CD14-positive monocyte (primary cell): ENCODE data around the gene NBPF26. TPM values are rescaled to one million over a fixed set of nuclear protein-coding genes. Genes with fewer than 3 reads are reported as not detected.
"Not testable (repeated sequence)": the region's sequence is repeated elsewhere in the genome, so short reads cannot be mapped to it uniquely, and the experiment has no call there.

Experiments
- DNase-seq, 3 donors: peaks; one replicate each; pipeline ENCODE4 v3.0.0-alpha.2; 2011 to 2022
- H2AFZ ChIP-seq: 2 replicates; pipeline ENCODE4 v1.6.0; 2012; ENCODE audit warnings: mild to moderate bottlenecking, low read depth, low read length, inconsistent platforms; ENCODE audit not compliant: insufficient read depth, poor library complexity, severe bottlenecking
- H3K27ac ChIP-seq, 2 donors: 1 replicate in 1 of 2; 2 replicates in 1 of 2; pipeline ENCODE4 v1.5.1; 2012 to 2013; ENCODE audit warnings: low read length in 2 of 2, control low read depth in 1 of 2, inconsistent platforms in 1 of 2, low read depth in 1 of 2, mild to moderate bottlenecking in 1 of 2
- H3K27me3 ChIP-seq, 2 donors: one replicate each; pipeline versions ENCODE4 v1.6.0 to v1.6.1; 2011 to 2013; ENCODE audit warnings: low read length in 2 of 2; ENCODE audit not compliant: control insufficient read depth in 2 of 2, insufficient read depth in 2 of 2
- H3K36me3 ChIP-seq, 2 donors: replicated peaks in 1 of 2; 1 replicate in 1 of 2; 2 replicates in 1 of 2; pipeline versions ENCODE4 v1.5.1 to v1.6.1; 2012 to 2013; ENCODE audit warnings: low read length in 2 of 2, control low read depth in 1 of 2, inconsistent platforms in 1 of 2, mild to moderate bottlenecking in 1 of 2; ENCODE audit not compliant: insufficient read depth in 2 of 2, control insufficient read depth in 1 of 2
- H3K4me1 ChIP-seq, 2 donors: 1 replicate in 1 of 2; 2 replicates in 1 of 2; pipeline versions ENCODE4 v1.5.1 to v1.6.1; 2012 to 2013; ENCODE audit warnings: low read length in 2 of 2, control low read depth in 1 of 2, inconsistent platforms in 1 of 2, mild to moderate bottlenecking in 1 of 2, moderate library complexity in 1 of 2; ENCODE audit not compliant: insufficient read depth in 2 of 2, control insufficient read depth in 1 of 2
- H3K4me2 ChIP-seq: replicated peaks from 2 replicates; pipeline ENCODE3; 2012; ENCODE audit warnings: low read length, moderate library complexity, mild to moderate bottlenecking; ENCODE audit not compliant: poor library complexity, severe bottlenecking; ENCODE audit errors: extremely low read depth
- H3K4me3 ChIP-seq, 3 experiments: fragments of 200-600 bp in 1 of 3; sonication (generic) in 1 of 3; replicated peaks in 1 of 3; 1 replicate in 2 of 3; 2 replicates in 1 of 3; pipeline ENCODE4 v1.5.1; 2011 to 2013; ENCODE audit warnings: low read length in 3 of 3, mild to moderate bottlenecking in 3 of 3, control low read depth in 2 of 3, low read depth in 2 of 3, inconsistent platforms in 1 of 3, moderate library complexity in 1 of 3
- H3K79me2 ChIP-seq: 2 replicates; pipeline ENCODE4 v1.6.0; 2012; ENCODE audit warnings: mild to moderate bottlenecking, control low read depth, inconsistent platforms, low read length, moderate library complexity; ENCODE audit not compliant: insufficient read depth
- H3K9ac ChIP-seq: 2 replicates; pipeline ENCODE4 v1.6.0; 2017; ENCODE audit warnings: low read length, mild to moderate bottlenecking; ENCODE audit not compliant: insufficient read depth, poor library complexity, severe bottlenecking
- H3K9me3 ChIP-seq, 2 donors: replicated peaks in 1 of 2; 1 replicate in 1 of 2; 2 replicates in 1 of 2; pipeline versions ENCODE4 v1.5.1 to v1.6.1; 2012 to 2013; ENCODE audit warnings: low read length in 2 of 2, control low read depth in 1 of 2; ENCODE audit not compliant: control insufficient read depth in 1 of 2, insufficient read depth in 1 of 2
- H4K20me1 ChIP-seq: 2 replicates; pipeline ENCODE4 v1.6.0; 2012; ENCODE audit warnings: mild to moderate bottlenecking, low read length, control low read depth, moderate library complexity; ENCODE audit not compliant: insufficient read depth
- H3K27ac Mint-ChIP-seq, 7 donors: one replicate each; pipeline ENCODE4 v1.8.0; 2020; ENCODE audit warnings: mild to moderate bottlenecking in 7 of 7, mixed read lengths in 7 of 7, moderate library complexity in 6 of 7, inconsistent platforms in 2 of 7
- H3K27me3 Mint-ChIP-seq, 3 donors: one replicate each; pipeline ENCODE4 v1.8.0; 2021 to 2022; ENCODE audit warnings: low read depth in 3 of 3, mild to moderate bottlenecking in 3 of 3, mixed read lengths in 3 of 3, moderate library complexity in 3 of 3, inconsistent platforms in 1 of 3
- H3K36me3 Mint-ChIP-seq, 2 donors: one replicate each; pipeline ENCODE4 v1.8.0; 2020; ENCODE audit warnings: mixed read lengths in 2 of 2, inconsistent platforms in 1 of 2, mild to moderate bottlenecking in 1 of 2
- H3K4me1 Mint-ChIP-seq: one replicate; pipeline ENCODE4 v1.8.0; 2020; ENCODE audit warnings: mild to moderate bottlenecking, mixed read lengths
- H3K4me3 Mint-ChIP-seq, 2 donors: one replicate each; pipeline ENCODE4 v1.8.0; 2020; ENCODE audit warnings: mild to moderate bottlenecking in 2 of 2, mixed read lengths in 2 of 2, moderate library complexity in 1 of 2
- H3K9me3 Mint-ChIP-seq, 7 donors: one replicate each; pipeline ENCODE4 v1.8.0; 2020 to 2022; ENCODE audit warnings: mixed read lengths in 7 of 7, mild to moderate bottlenecking in 6 of 7, moderate library complexity in 6 of 7, inconsistent platforms in 2 of 7
- WGBS: methylation state at CpG from one replicate; pipeline ENCODE4 v1.1.5; 2013; ENCODE audit warnings: missing lambda C conversion rate; ENCODE audit not compliant: insufficient coverage; 5-methylcytosine and 5-hydroxymethylcytosine counted together
- intact Hi-C, 2 donors: fragments of 100-400 bp; cut with micrococcal nuclease; formaldehyde crosslinking; loops; one replicate each; pipeline versions ENCODE4 v1.15.0 to v1.15.1; 2023
- polyA minus RNA-seq: library from RNA; depleted of rRNA, polyadenylated mRNA; stranded (reverse); fragments of >200 nt; gene quantifications from 2 replicates; pipeline ENCODE4 v1.2.3, GENCODE V29; 2012
- polyA plus RNA-seq, 3 donors: library from polyadenylated mRNA; depleted of rRNA in 1 of 3; unstranded in 2 of 3; stranded (reverse) in 1 of 3; fragments of 300-500 nt in 2 of 3; fragments of >200 nt in 1 of 3; fragmentation: Illumina TruSeq in 2 of 3; gene quantifications; 1 replicate in 2 of 3; 2 replicates in 1 of 3; pipeline ENCODE4 v1.2.3, GENCODE V29; 2012 to 2021
- total RNA-seq, 12 experiments: library from RNA in 1 of 12; stranded (reverse) in 1 of 12; fragments of 120-200 nt in 1 of 12; gene quantifications; one replicate each; pipeline ENCODE4 v1.2.4 and lab custom pipeline; 2013 to 2026; ENCODE audit warnings: mixed read lengths in 6 of 12, inconsistent platforms in 1 of 12

The NBPF26 gene
- 39.2 TPM for total RNA-seq (2013)
- polyA plus RNA-seq = 10 to 100 TPM in 1 of 3 donors, 1 to 10 TPM in 2; 6.0 to 37.1 (median 8.5) TPM
- polyA minus RNA-seq = 29.1 and 29.5 TPM in 2 replicates
- 51.5 to 172 (median 80.2) reads per million in 11 experiments for total RNA-seq (lab: John Stamatoyannopoulos, UW)

- H3K9ac ChIP-seq = peak within 1 kb of the TSS; percentile 66
- H3K4me1 Mint-ChIP-seq, H4K20me1 ChIP-seq, H3K27me3 Mint-ChIP-seq, H3K36me3 ChIP-seq, H3K27me3 ChIP-seq, H3K4me1 ChIP-seq, H3K79me2 ChIP-seq, H3K36me3 Mint-ChIP-seq, H3K9me3 ChIP-seq, intact Hi-C loops, H3K9me3 Mint-ChIP-seq, H2AFZ ChIP-seq, H3K4me2 ChIP-seq: not testable (repeated sequence)
- peak; percentile 43 to 83 (median 49) for DNase-seq
- Mint-ChIP-seq H3K27ac (peak within 1 kb of the TSS in 5 of 7 donors; percentile 41 to 84 (median 68)), H3K4me3 (peak within 1 kb of the TSS; percentile 75 to 77)
- peak within 1 kb of the TSS in 1 of 2 donors; percentile 58 for H3K27ac ChIP-seq
- 0% methylated on average over 9 of the region's 74 CpGs for WGBS
- peak within 1 kb of the TSS; percentile 36 to 81 (median 69) for H3K4me3 ChIP-seq
Measured at GRCh38 chr1:120723715-120724402, at the start of gene NBPF26. TSS of gene NBPF26 (plus strand) at chr1:120723945.

GRCh38 chr1:120680106-120680819, 43.5 kb upstream of the NBPF26 start:
- H2AFZ ChIP-seq, H3K27ac ChIP-seq, H3K9me3 ChIP-seq, H3K4me1 ChIP-seq, H3K9ac ChIP-seq, H3K9me3 Mint-ChIP-seq, H3K36me3 Mint-ChIP-seq, H4K20me1 ChIP-seq, H3K79me2 ChIP-seq, H3K4me1 Mint-ChIP-seq, H3K27me3 Mint-ChIP-seq, H3K27me3 ChIP-seq, H3K4me2 ChIP-seq, DNase-seq, H3K4me3 Mint-ChIP-seq, H3K27ac Mint-ChIP-seq, H3K36me3 ChIP-seq, intact Hi-C loops, H3K4me3 ChIP-seq: not testable (repeated sequence)
- no CpG with 5 or more reads among the region's 2 CpGs for WGBS

- H3K9ac ChIP-seq, H3K4me1 Mint-ChIP-seq, H3K9me3 ChIP-seq, H3K4me3 ChIP-seq, intact Hi-C loops, H3K4me2 ChIP-seq, H3K4me1 ChIP-seq, H3K36me3 Mint-ChIP-seq, H3K4me3 Mint-ChIP-seq, H3K9me3 Mint-ChIP-seq, H3K27ac Mint-ChIP-seq, H3K27ac ChIP-seq, H3K79me2 ChIP-seq, H3K27me3 ChIP-seq, H3K36me3 ChIP-seq, H4K20me1 ChIP-seq, H2AFZ ChIP-seq, H3K27me3 Mint-ChIP-seq, DNase-seq: not testable (repeated sequence)
- WGBS = no CpG with 5 or more reads among the region's 2 CpGs
Measured at GRCh38 chr1:120680938-120681337, 42.8 kb upstream of the NBPF26 start.

GRCh38 chr1:120684397-120684796, 39.3 kb upstream of the NBPF26 start:
- H3K4me3 ChIP-seq, H3K27ac ChIP-seq, H3K4me2 ChIP-seq, H3K36me3 Mint-ChIP-seq, H3K4me1 Mint-ChIP-seq, H3K79me2 ChIP-seq, H3K9me3 ChIP-seq, H3K27me3 ChIP-seq, intact Hi-C loops, H3K4me1 ChIP-seq, H3K9me3 Mint-ChIP-seq, H3K27me3 Mint-ChIP-seq, H3K27ac Mint-ChIP-seq, H3K4me3 Mint-ChIP-seq, H3K36me3 ChIP-seq, H2AFZ ChIP-seq, DNase-seq, H3K9ac ChIP-seq, H4K20me1 ChIP-seq: not testable (repeated sequence)
- no CpG with 5 or more reads among the region's 2 CpGs for WGBS
